GM23248 (cell line): Measurements from ENCODE around the gene ORC2.

Experiments
- EZH2 ChIP-seq: fragments of 200-600 bp; sonication (generic); IDR thresholded peaks from 2 replicates; pipeline ENCODE4 v1.6.1; 2018; ENCODE audit warnings: antibody characterized with exemption, mild to moderate bottlenecking; ENCODE audit not compliant: insufficient read depth, poor library complexity, severe bottlenecking
- EZH2phosphoT487 ChIP-seq: fragments of 200-600 bp; sonication (generic); IDR thresholded peaks from 2 replicates; pipeline ENCODE4 v1.6.1; 2018; ENCODE audit warnings: antibody characterized with exemption, moderate library complexity, mild to moderate bottlenecking, low read depth; ENCODE audit not compliant: insufficient read depth

DNA sequence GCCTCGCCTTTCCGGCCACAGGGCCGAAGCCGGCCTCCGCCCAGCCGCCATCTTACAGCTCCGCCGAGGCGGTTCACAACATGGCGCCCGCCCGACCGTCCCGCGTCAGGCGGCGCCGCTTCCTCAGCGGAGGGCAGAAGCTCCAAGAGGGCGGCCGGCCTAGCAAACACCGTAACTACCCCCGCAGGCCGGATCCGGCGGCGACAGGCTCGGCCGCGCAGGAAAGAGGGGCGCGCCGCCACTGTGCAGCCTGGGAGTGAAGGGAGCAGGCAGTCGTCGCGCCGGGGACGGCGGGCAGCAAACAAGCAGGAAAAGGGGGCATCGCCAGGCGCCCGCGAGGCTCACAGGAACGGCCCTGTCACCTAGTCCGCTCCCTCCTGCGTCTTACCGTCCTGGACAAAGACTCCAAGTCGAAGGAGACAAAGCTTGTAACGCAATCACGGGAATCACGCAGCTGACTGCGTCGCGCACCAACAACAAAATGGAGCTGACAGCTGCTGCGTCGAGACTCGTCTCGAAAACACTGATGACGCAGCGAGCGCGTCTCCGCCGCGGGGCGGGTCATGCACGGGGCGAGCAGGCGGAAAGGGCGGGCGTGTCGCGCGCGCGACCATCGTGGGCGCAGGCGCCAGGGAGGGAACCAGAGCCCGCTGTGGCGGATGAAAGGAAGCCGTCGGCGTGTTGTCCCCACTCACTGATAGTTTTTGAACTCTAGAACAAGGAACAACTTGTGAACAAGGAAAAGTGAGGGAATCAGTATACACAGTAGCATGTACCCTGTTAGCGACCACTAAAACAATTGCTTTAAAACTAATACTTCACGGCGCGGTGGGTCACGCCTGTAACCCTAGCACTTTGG is 99.1 kb downstream of the ORC2 start, which contains the start of gene CLK1:
- no peak for TF ChIP-seq EZH2
- TF ChIP-seq EZH2phosphoT487, result no peak
